VCaP (cell line): ENCODE data around the gene NIPAL3.
"Not testable (repeated sequence)": the region's sequence is repeated elsewhere in the genome, so short reads cannot be mapped to it uniquely, and the experiment has no call there.

Source experiments
- H3K27ac ChIP-seq: fragments of 450-650 bp; 2 replicates; pipeline ENCODE4 v1.5.1; 2017
- CTCF ChIP-seq: fragments of 450-650 bp; conservative IDR thresholded peaks from 2 replicates; pipeline ENCODE4 v1.5.1; 2017; ENCODE audit warnings: mild to moderate bottlenecking, moderate library complexity

The NIPAL3 gene

DNA sequence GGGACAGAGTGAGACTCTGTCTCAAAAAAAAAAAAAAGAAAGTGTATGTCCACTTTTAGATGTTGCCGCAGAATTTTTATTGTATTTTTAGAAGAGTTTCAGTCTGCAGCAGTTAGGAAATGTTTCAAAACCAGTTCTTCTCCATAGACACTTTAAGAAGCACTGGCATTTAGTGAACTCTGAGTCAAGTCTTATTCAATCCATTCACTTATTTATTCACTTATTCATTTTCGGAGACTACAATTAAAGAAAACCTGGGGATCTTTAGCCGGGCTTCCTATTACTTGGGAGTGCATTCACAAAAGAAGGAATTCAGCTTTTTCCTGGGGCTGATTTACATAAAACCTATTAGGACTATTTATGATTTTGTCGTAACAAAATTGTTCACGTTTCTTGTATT is 99.3 kb downstream of the NIPAL3 start:
- no peak overlapping the region for H3K27ac ChIP-seq

DNA sequence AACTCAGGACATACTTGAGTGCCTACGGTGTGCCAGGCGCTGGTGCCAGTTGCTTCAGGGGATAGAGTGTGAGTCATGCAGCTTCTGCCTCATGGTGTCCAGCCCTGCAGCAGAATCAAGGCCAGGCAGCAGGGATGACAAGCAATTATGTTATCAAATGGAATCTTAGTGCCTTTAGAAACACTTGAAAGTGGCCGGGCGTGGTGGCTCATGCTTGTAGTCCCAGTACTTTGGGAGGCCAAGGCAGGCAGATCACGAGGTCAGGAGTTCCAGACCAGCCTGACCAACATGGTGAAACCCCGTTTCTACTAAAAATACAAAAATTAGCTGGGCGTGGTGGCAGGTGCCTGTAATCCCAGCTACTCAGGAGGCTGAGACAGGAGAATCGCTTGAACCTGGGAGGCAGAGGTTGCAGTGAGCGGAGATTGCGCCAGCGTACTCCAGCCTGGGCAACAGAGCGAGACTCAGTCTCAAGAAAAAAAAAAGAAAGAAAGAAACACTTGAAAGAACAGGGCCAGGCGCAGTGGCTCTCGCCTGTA is 100.1 kb downstream of the NIPAL3 start:
- H3K27ac ChIP-seq: not testable (repeated sequence)

More for the DNA sequence above, 99.3 kb downstream of the NIPAL3 start:
- TF ChIP-seq CTCF: no peak

DNA sequence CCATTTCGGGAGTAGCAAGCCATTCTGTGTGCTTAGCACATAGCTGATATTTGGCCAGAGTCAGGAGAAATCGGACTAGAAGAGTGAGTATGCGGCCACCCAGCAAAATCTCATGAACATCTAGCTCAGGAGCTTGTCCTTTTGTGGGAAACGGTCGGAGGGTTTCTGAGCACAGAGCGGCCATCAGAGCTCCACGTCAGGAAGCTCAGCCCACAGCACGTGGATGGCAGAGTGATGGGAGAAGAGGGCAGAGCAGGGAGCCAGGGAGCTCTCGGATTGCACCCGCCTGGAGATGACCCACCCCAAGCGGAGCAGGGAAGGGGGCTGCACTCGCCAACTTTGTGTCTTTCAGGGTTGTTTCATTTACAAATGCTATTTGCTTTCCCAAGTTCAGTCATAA is 100.9 kb downstream of the NIPAL3 start:
- H3K27ac ChIP-seq: no peak overlapping the region

GRCh38 chr1:24517898-24518297 is 102.3 kb downstream of the NIPAL3 start:
- no peak for TF ChIP-seq CTCF
- no peak overlapping the region for H3K27ac ChIP-seq

More for the DNA sequence above, 100.9 kb downstream of the NIPAL3 start:
- TF ChIP-seq CTCF: no peak

DNA sequence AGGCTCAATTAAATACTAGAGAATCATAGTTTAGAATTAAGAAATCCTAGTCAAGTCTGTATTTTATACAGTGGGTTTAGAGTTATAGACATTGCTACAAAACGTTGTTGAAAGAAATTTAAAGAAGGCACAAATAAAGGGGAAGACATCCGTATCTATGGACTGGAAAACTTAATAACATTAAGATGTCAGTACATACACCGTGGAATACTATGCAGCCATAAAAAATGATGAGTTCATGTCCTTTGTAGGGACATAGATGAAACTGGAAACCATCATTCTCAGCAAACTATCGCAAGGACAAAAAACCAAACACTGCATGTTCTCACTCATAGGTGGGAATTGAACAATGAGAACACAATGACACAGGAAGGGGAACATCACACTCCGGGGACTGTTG is 104.7 kb downstream of the NIPAL3 start:
- H3K27ac ChIP-seq: not testable (repeated sequence)
